Gastroesophageal sphincter (tissue), 3 donors: Measurements from ENCODE around the gene PTPRD.

Experiments
- POLR2A ChIP-seq, 2 donors: fragments of 450-650 bp; IDR thresholded peaks; one replicate each; pipeline ENCODE4 v1.6.1; 2017; ENCODE audit warnings: antibody characterized with exemption in 2 of 2, mild to moderate bottlenecking in 2 of 2, moderate library complexity in 1 of 2
- TF ChIP-seq, protein P1 (sequence below), 4 experiments: fragments of 200-600 bp in 2 of 4; fragments of 450-650 bp in 2 of 4; sonication (generic) in 1 of 4; IDR thresholded peaks; one replicate each; pipeline ENCODE4 v1.5.1; 2017 to 2019; ENCODE audit warnings: antibody characterized with exemption in 4 of 4, mild to moderate bottlenecking in 2 of 4, moderate library complexity in 2 of 4

DNA sequence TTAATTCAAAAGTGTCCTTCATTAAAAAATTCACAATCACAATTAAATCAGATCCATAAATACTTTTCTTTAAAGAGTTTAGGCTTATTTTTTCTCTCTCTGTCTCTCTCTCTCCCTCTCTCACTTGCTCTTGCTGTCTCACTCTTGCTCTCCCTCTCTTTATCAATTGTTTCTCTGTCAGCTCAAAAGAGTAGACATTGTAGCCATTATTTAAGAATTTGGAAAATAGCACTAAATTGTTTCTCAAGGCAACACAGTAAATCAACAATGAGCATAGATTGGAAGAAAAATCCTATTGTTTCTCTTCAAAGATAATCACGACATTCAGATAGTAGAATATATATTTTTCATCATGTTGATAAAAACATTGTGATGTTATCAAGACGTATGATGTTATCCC lies 1114.0 kb downstream of the PTPRD start:
- TF ChIP-seq, protein P1, sequence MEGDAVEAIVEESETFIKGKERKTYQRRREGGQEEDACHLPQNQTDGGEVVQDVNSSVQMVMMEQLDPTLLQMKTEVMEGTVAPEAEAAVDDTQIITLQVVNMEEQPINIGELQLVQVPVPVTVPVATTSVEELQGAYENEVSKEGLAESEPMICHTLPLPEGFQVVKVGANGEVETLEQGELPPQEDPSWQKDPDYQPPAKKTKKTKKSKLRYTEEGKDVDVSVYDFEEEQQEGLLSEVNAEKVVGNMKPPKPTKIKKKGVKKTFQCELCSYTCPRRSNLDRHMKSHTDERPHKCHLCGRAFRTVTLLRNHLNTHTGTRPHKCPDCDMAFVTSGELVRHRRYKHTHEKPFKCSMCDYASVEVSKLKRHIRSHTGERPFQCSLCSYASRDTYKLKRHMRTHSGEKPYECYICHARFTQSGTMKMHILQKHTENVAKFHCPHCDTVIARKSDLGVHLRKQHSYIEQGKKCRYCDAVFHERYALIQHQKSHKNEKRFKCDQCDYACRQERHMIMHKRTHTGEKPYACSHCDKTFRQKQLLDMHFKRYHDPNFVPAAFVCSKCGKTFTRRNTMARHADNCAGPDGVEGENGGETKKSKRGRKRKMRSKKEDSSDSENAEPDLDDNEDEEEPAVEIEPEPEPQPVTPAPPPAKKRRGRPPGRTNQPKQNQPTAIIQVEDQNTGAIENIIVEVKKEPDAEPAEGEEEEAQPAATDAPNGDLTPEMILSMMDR (IDR thresholded peaks at IDR 0.05), result no peak
- no peak for TF ChIP-seq POLR2A (IDR thresholded peaks at IDR 0.05)
